ENCODE measurements around the gene MYO15B. TPM values are rescaled to one million over a fixed set of nuclear protein-coding genes. Genes with fewer than 3 reads are reported as not detected.

The MYO15B gene
- total and polyA plus RNA-seq, 2 of the 13 experiments (the other 11 are each of a cell fraction or from before 2014, with no cell fraction given): 2.8 to 8.1 TPM

DNA sequence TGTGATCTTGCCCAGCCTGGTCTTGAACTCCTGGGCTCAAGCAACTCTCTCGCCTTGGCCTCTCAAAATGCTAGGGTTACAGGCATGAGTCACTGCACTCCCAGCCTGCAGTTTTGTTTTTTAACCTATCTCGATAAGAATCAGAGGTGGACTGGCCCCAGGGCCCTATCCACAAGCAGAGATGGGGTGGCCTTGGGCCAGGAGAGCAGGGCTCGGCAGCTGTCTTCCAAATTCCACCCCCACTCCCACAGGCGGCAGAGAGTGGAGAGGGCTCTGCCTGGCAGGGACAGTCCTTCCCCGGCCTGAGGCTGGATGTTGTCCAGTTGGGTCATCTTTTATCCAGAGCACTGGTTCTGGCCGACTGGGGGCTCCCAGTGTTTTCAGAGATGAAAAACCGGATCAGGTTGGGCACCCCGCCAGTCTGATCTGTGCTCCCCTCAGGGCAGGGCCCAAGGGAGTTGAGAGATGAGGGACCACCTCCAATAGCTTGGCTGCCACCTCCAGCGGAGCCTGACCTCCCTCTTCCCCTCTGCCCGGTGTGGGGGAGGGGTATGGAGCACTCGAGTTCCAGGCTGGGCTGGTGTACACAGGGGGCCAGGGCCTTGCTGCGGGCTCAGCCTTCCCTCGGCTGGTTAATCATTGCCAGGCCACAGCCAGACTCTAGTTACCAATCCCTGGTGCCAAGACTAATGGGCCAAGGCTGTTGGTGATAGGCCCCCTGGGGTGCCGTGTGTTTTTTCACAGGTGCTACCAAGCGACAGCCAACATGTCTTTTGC lies 30.3 kb upstream of the MYO15B start (continued):
- TF ChIP-seq CREM (IDR thresholded peaks at IDR 0.05): peak; percentile 41; the same call in 1 of the 2 replicates
- TF ChIP-seq CREM (CRISPR knock-in tag; IDR thresholded peaks at IDR 0.05): no peak
- TF ChIP-seq ZNF619 (CRISPR knock-in tag; IDR thresholded peaks at IDR 0.05): 0 out of 2 replicates have a peak, but pooled peaks have one; percentile 65
- no peak for TF ChIP-seq ATF1 (CRISPR knock-in tag; IDR thresholded peaks at IDR 0.05)
- TF ChIP-seq, protein P1, sequence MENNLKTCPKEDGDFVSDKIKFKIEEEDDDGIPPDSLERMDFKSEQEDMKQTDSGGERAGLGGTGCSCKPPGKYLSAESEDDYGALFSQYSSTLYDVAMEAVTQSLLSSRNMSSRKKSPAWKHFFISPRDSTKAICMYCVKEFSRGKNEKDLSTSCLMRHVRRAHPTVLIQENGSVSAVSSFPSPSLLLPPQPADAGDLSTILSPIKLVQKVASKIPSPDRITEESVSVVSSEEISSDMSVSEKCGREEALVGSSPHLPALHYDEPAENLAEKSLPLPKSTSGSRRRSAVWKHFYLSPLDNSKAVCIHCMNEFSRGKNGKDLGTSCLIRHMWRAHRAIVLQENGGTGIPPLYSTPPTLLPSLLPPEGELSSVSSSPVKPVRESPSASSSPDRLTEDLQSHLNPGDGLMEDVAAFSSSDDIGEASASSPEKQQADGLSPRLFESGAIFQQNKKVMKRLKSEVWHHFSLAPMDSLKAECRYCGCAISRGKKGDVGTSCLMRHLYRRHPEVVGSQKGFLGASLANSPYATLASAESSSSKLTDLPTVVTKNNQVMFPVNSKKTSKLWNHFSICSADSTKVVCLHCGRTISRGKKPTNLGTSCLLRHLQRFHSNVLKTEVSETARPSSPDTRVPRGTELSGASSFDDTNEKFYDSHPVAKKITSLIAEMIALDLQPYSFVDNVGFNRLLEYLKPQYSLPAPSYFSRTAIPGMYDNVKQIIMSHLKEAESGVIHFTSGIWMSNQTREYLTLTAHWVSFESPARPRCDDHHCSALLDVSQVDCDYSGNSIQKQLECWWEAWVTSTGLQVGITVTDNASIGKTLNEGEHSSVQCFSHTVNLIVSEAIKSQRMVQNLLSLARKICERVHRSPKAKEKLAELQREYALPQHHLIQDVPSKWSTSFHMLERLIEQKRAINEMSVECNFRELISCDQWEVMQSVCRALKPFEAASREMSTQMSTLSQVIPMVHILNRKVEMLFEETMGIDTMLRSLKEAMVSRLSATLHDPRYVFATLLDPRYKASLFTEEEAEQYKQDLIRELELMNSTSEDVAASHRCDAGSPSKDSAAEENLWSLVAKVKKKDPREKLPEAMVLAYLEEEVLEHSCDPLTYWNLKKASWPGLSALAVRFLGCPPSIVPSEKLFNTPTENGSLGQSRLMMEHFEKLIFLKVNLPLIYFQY (CRISPR knock-in tag; IDR thresholded peaks at IDR 0.05; ENCODE audit: borderline replicate concordance): peak; percentile 93
- peak; percentile 90 for TF ChIP-seq ZNF891 (CRISPR knock-in tag; IDR thresholded peaks at IDR 0.05)
- TF ChIP-seq, protein P2, sequence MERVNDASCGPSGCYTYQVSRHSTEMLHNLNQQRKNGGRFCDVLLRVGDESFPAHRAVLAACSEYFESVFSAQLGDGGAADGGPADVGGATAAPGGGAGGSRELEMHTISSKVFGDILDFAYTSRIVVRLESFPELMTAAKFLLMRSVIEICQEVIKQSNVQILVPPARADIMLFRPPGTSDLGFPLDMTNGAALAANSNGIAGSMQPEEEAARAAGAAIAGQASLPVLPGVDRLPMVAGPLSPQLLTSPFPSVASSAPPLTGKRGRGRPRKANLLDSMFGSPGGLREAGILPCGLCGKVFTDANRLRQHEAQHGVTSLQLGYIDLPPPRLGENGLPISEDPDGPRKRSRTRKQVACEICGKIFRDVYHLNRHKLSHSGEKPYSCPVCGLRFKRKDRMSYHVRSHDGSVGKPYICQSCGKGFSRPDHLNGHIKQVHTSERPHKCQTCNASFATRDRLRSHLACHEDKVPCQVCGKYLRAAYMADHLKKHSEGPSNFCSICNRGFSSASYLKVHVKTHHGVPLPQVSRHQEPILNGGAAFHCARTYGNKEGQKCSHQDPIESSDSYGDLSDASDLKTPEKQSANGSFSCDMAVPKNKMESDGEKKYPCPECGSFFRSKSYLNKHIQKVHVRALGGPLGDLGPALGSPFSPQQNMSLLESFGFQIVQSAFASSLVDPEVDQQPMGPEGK (CRISPR knock-in tag; IDR thresholded peaks at IDR 0.05): peak; percentile 94
- TF ChIP-seq, protein P3, sequence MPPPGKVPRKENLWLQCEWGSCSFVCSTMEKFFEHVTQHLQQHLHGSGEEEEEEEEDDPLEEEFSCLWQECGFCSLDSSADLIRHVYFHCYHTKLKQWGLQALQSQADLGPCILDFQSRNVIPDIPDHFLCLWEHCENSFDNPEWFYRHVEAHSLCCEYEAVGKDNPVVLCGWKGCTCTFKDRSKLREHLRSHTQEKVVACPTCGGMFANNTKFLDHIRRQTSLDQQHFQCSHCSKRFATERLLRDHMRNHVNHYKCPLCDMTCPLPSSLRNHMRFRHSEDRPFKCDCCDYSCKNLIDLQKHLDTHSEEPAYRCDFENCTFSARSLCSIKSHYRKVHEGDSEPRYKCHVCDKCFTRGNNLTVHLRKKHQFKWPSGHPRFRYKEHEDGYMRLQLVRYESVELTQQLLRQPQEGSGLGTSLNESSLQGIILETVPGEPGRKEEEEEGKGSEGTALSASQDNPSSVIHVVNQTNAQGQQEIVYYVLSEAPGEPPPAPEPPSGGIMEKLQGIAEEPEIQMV (CRISPR knock-in tag; IDR thresholded peaks at IDR 0.05; ENCODE audit: low read depth): peak; percentile 70; the same call in 1 of the 2 replicates
- TF ChIP-seq JUN (CRISPR knock-in tag; IDR thresholded peaks at IDR 0.05): peak; percentile 30; the same call in 1 of the 2 replicates
- TF ChIP-seq, protein P4, sequence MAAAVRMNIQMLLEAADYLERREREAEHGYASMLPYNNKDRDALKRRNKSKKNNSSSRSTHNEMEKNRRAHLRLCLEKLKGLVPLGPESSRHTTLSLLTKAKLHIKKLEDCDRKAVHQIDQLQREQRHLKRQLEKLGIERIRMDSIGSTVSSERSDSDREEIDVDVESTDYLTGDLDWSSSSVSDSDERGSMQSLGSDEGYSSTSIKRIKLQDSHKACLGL (CRISPR knock-in tag; IDR thresholded peaks at IDR 0.05): peak; percentile 64
- TF ChIP-seq ZNF33B (CRISPR knock-in tag; IDR thresholded peaks at IDR 0.05): peak; percentile 88
- 0 out of 2 replicates have a peak, but pooled peaks have one; percentile 41 for TF ChIP-seq SNAI1 (CRISPR knock-in tag; IDR thresholded peaks at IDR 0.05; ENCODE audit: borderline replicate concordance)
- TF ChIP-seq, protein P5, sequence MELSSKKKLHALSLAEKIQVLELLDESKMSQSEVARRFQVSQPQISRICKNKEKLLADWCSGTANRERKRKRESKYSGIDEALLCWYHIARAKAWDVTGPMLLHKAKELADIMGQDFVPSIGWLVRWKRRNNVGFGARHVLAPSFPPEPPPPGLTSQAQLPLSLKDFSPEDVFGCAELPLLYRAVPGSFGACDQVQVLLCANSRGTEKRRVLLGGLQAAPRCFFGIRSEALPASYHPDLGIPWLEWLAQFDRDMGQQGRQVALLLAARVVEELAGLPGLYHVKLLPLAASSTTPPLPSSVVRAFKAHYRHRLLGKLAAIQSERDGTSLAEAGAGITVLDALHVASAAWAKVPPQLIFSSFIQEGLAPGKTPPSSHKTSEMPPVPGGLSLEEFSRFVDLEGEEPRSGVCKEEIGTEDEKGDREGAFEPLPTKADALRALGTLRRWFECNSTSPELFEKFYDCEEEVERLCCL (CRISPR knock-in tag; IDR thresholded peaks at IDR 0.05; ENCODE audit: borderline replicate concordance): no peak
- TF ChIP-seq, protein P6, sequence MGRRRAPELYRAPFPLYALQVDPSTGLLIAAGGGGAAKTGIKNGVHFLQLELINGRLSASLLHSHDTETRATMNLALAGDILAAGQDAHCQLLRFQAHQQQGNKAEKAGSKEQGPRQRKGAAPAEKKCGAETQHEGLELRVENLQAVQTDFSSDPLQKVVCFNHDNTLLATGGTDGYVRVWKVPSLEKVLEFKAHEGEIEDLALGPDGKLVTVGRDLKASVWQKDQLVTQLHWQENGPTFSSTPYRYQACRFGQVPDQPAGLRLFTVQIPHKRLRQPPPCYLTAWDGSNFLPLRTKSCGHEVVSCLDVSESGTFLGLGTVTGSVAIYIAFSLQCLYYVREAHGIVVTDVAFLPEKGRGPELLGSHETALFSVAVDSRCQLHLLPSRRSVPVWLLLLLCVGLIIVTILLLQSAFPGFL (CRISPR knock-in tag; IDR thresholded peaks at IDR 0.05): no peak
- TF ChIP-seq ZFP62 (CRISPR knock-in tag; IDR thresholded peaks at IDR 0.05): no peak
- peak; percentile 86; the same call in 1 of the 2 replicates for TF ChIP-seq ZNF615 (CRISPR knock-in tag; IDR thresholded peaks at IDR 0.05; ENCODE audit: borderline replicate concordance)
- TF ChIP-seq CENPT (CRISPR knock-in tag; IDR thresholded peaks at IDR 0.05; ENCODE audit: low read depth): no peak

Data from HepG2 (cell line).